HG03280 (cell line): Measurements from ENCODE around the gene CCDC88C.
"Not testable (repeated sequence)": the region's sequence is repeated elsewhere in the genome, so short reads cannot be mapped to it uniquely, and the experiment has no call there.

Experiments
- ATAC-seq: cut with Tn5 transposase; IDR thresholded peaks from one replicate; pipeline ENCODE4 v1.9.1; 2021; ENCODE audit warnings: mild to moderate bottlenecking, moderate library complexity; ENCODE audit not compliant: unreplicated experiment

Gene CCDC88C

GRCh38 chr14:91274796-91275195, 142.8 kb downstream of the CCDC88C start:
- no peak for ATAC-seq

DNA sequence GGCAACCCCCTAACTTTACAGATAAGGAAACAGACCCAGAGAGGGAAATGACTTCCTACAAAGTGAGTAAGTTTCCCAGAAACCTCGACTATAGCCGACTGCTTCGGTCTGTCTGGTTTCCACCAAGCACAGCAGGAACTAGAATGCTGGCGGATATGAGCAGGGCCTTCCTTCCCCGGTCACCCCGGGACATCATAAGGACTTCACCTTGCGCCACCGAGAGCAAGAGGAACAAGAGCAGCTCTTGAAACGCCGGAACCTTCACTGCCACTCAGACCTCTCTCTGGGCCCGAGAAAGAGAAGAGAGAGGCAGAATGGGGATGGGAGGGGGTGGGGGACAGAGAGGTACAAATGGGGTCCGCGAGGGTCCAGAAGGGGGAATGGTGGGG, 143.7 kb downstream of the CCDC88C start:
- no peak for ATAC-seq

DNA sequence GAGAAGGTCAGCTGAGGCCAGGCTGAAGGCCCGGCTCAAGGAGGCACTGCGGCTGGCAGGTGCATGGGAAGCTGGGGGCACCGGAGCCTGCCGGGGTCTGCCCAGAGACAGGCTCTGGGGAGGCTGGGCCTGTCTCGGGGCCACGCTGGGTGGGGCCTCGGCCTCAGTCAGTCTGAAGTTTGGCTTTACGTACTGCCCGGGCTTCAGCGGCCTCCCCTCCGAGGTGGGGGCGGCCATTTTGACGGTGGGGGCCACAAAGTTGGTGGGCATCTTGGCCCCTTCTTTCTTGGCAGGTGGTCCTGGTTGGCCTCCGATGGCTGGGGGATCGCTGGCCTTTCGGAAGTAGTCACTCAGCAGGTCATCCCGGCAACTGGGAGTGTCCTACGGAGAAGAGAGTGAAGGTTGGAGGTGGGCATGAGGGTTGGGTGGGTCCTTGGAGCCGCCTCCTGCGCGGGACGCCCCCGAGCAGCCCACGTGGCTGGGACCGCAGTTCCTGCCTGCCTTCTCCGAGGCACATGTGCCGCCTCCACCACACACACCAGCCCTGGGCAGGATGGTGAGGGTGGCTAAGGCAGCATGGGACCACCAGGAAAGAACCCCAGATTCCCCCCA, 144.2 kb downstream of the CCDC88C start:
- ATAC-seq = no peak

GRCh38 chr14:91272341-91273272, 145.0 kb downstream of the CCDC88C start:
- no peak for ATAC-seq

DNA sequence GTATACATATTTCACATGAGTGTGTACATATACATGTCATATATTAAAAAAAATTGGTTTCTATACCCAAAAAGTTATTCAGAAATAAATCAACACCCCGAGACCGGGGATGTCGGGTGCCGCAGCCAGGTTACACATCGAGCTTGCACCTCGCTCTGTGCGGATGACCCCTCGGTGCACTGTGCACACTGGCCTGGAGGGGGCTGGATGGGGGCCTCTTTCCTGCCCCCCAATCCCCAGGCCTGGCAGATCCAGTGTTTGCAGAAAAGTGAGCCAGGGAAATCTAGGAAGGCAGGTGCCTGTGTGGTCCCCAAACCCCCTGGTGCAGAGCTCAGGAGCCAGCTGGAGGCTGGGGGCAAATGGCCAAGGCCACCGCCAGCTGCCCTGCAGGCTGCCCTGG, 146.0 kb downstream of the CCDC88C start:
- ATAC-seq = no peak

DNA sequence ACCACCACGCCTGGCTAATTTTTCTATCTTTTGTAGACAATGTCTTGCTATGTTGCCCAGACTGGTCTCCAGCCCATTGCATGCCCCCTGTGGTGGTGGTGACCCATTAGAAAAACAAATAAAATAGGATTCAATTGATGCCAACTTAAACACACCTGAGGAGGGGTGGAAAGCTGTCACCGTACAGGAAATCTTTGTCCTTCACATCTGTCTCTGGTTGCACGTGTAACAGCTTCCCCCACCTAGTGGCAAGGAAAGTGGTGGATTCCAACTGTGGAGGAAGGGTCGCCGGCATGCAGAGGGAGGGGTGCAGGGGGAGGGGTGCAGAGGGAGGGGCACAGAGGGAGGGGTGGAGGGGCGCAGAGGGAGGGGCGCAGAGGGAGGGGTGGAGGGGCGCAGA, 147.0 kb downstream of the CCDC88C start:
- ATAC-seq = no peak

DNA sequence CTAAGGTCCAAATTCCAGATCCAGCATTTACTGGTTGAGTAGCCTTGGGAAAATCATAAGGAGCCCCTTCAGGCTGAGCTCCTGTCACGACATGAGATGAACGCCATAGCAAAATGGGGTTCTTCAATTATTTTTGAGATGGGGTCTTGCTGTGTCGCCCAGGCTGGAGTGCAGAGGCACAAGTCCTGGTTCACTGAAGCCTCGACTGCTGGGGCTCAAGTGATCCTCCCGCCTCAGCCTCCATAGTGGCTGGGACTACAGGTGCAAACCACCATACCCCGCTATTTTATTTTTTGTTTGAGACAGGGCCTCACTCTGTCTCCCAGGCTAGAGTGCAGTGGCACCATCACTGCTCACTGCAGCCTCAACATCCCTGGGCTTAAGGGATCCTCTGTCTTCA, 147.4 kb downstream of the CCDC88C start:
- no peak for ATAC-seq

DNA sequence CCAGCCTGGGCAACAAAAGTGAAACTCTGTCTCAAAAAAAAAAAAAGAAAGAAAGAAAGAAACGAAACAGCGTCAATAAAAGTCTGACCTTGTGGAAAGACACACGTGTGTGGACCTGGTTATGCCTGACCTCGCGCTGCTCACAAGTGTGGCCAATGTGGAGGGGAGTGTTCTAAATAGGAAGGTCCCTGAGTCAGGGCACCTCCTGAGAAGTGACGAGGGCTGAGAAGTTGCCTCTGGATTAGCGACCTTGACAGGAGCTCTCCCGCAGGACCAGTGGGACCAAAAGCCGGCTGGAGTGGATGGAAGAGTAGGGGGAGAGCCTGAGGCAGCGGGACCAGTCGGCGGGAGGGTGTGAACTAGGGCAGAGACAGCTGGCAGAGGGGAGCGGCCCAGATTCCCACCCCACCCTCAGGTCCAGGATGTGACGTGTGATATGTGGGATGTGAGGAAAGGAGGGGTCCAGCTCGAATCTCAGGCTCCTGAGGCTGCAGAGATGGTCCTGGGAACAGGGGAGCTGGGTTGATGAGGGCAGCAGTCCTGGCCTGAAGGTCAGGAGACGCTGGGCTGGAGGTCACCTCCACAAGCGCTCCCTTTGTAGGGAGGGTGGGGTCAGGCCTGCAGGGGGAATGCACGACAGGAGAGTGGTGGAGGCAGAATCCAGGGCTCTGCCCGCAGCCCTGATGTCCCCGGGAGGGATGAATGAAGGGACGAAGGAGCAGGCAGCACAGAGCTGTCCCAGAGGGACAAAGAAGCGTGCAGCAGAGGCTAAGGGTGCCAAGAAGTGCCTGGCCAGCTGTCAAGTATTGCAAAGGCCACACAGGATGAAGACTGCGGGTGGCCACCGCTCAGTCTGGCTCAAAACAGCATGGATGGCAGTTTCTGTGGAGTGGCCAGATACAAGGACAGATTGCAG, 148.3 kb downstream of the CCDC88C start:
- ATAC-seq = no peak

GRCh38 chr14:91267965-91268437, 149.6 kb downstream of the CCDC88C start:
- ATAC-seq = no peak

DNA sequence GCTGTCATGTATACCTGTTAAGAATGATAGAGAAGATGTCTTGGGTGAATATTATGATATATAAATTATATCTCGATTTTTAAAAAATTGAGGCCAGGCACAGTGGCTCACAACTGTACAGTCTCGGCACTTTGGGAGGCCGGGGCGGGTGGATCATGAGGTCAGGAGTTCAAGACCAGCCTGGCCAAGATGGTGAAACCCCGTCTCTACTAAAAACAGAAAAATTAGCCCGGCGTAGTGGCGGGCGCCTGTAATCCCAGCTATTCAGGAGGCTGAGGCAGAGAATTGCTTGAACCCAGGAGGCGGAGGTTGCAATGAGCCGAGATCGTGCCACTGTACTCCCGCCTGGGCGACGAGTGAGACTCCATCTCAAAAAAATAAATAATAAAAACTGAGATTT, 151.3 kb downstream of the CCDC88C start:
- not testable (repeated sequence) for ATAC-seq

- ATAC-seq = no peak
Observed at GRCh38 chr14:91265404-91265803, 152.2 kb downstream of the CCDC88C start.

GRCh38 chr14:91264151-91265150, 153.2 kb downstream of the CCDC88C start:
- ATAC-seq = no peak

GRCh38 chr14:91263329-91263728, 154.3 kb downstream of the CCDC88C start:
- no peak for ATAC-seq

- ATAC-seq = no peak
Observed at GRCh38 chr14:91261986-91262549, 155.6 kb downstream of the CCDC88C start.

- no peak for ATAC-seq
Observed at GRCh38 chr14:91261115-91261514, 156.5 kb downstream of the CCDC88C start.

DNA sequence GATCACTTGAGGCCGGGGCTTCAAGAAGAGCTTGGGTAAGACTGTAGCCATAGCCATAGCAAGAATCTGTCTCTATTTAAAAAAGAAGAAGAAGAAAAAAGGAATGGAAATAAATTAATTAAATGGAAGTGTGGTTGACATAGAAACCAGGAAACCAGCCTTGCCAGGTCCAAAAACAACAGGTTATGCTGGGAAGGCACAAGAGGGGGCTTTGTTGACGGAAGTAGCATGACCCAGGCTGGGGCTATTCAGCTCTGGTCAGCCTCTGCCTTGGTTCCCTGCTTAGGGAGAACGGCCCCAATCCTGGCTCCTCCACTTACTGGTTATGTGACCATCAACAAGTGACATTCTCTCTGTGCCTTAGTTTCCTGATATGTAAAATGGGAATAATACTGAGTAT, 158.7 kb downstream of the CCDC88C start:
- no peak for ATAC-seq

DNA sequence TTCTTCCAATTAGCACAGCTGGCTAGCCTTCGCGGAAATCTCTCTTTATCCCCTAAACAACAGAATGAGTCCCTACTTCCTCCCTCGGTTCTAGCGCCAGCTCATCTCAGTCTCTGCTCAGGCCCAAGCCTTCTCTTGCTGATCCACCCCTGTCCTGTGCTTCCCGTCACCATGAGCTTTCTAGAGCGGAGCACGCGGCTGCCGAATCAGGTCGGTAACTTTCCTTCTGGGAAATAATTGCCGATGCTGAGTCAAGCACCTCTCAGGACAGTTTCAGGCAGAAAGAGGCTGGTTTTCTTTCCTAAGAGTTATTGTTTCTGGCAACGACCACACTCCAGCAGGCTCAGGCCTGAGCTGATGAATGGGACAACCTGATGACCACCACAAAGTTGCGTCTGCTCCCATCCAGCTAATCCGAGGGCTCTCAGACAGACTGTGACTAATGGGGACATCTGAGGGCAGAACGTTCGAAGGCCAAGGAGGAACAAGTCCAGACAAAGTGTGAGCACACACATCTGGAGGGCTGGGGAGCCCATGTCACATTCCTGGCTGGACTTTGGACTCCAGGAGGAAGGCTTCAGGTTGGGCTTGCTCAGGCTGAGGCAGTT, 159.5 kb downstream of the CCDC88C start:
- ATAC-seq = no peak

- ATAC-seq = no peak
Observed at GRCh38 chr14:91257328-91258010, 160.2 kb downstream of the CCDC88C start.

DNA sequence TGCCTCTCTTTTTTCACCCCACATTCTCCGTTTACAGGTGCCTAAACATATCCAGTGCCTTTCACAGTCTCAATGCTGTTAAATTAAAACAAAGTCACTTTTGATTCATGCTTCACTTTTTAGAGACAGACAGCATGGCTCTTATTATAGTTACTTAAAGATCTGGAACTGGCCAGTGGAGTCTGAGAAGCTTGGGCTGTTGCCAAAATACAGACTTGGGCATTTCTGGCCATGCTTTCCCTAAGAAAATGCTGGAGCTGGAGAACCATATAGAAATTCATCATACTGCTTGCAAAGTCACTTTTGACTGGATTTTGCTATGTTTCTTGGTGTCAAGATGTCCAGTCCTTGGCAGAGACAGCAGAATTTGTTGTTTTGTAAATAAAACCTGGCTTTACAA, 161.0 kb downstream of the CCDC88C start:
- no peak for ATAC-seq
